K562 (cell line): ENCODE results near the gene SLC5A5. TPM values are rescaled to one million over a fixed set of nuclear protein-coding genes. Genes with fewer than 3 reads are reported as not detected.

Source experiments
- C11orf30 ChIP-seq: fragments of 450-650 bp; IDR thresholded peaks from 2 replicates; pipeline ENCODE4 v1.6.1; 2016; ENCODE audit warnings: low read depth, mild to moderate bottlenecking
- CEBPG ChIP-seq, 3 experiments: fragments of 200-800 bp in 1 of 3; sonication (Bioruptor generic) in 1 of 3; sonication (generic) in 1 of 3; formaldehyde crosslinking in 1 of 3; IDR thresholded peaks in 2 of 3; conservative IDR thresholded peaks in 1 of 3; 2 replicates each; pipeline versions ENCODE4 v1.6.1 to v1.8.0; 2016 to 2022; ENCODE audit warnings: missing compliant biosample characterization in 2 of 3, missing genetic modification characterization in 2 of 3, mild to moderate bottlenecking in 1 of 3, missing genetic modification reagents in 1 of 3
- CTCF ChIP-seq, 3 experiments: IDR thresholded peaks in 2 of 3; conservative IDR thresholded peaks in 1 of 3; 2 replicates each; pipeline ENCODE4 v1.5.1; 2011 to 2012; ENCODE audit warnings: low read length in 3 of 3, mild to moderate bottlenecking in 3 of 3, control low read depth in 2 of 3, improper control_type of control experiment in 1 of 3, inconsistent platforms in 1 of 3, low read depth in 1 of 3, mixed read lengths in 1 of 3, moderate library complexity in 1 of 3; ENCODE audit not compliant: insufficient read depth in 2 of 3
- ELF1 ChIP-seq: fragments of 200-800 bp; sonication (Bioruptor generic); IDR thresholded peaks from 2 replicates; pipeline ENCODE4 v1.6.1; 2016; ENCODE audit warnings: missing genetic modification characterization, missing compliant biosample characterization
- PHF8 ChIP-seq: fragments of 200-600 bp; sonication (generic); IDR thresholded peaks from 2 replicates; pipeline ENCODE4 v1.6.1; 2012; ENCODE audit warnings: mixed run types, mild to moderate bottlenecking, inconsistent platforms, low read length, moderate library complexity, borderline replicate concordance
- PKNOX1 ChIP-seq: fragments of 450-650 bp; IDR thresholded peaks from 2 replicates; pipeline ENCODE4 v1.6.1; 2016
- POLR3A ChIP-seq: IDR thresholded peaks from 2 replicates; pipeline ENCODE4 v1.6.1; 2011; ENCODE audit warnings: borderline replicate concordance, mild to moderate bottlenecking, moderate library complexity; ENCODE audit not compliant: insufficient read length, insufficient read depth; ENCODE audit errors: extremely low read depth
- SMAD4 ChIP-seq: fragments of 250-450 bp; sonication (Bioruptor Pico); conservative IDR thresholded peaks from 2 replicates; pipeline ENCODE4 v1.8.0; 2021; ENCODE audit warnings: inconsistent platforms, mild to moderate bottlenecking, moderate library complexity
- SP1 ChIP-seq: sonication (generic); formaldehyde crosslinking; IDR thresholded peaks from 2 replicates; pipeline ENCODE4 v1.8.1; 2022; ENCODE audit warnings: mild to moderate bottlenecking, missing genetic modification reagents
- TCF7 ChIP-seq: sonication (generic); IDR thresholded peaks from 2 replicates; pipeline ENCODE4 v1.6.1; 2016; ENCODE audit warnings: antibody characterized with exemption, borderline replicate concordance
- TFAP4 ChIP-seq: sonication (generic); formaldehyde crosslinking; IDR thresholded peaks from 2 replicates; pipeline ENCODE4 v1.8.0; 2022; ENCODE audit warnings: missing genetic modification reagents, mild to moderate bottlenecking, moderate library complexity, borderline replicate concordance
- THAP12 ChIP-seq: fragments of 250-450 bp; sonication (Bioruptor Pico); IDR thresholded peaks from 2 replicates; pipeline ENCODE4 v1.9.0; 2021; ENCODE audit warnings: mild to moderate bottlenecking, inconsistent platforms
- VEZF1 ChIP-seq: fragments of 200-800 bp; sonication (Bioruptor generic); IDR thresholded peaks from 2 replicates; pipeline ENCODE4 v1.6.1; 2017; ENCODE audit warnings: missing genetic modification characterization, missing compliant biosample characterization
- ZNF740 ChIP-seq, 3 experiments: fragments of 200-800 bp in 1 of 3; sonication (Bioruptor generic) in 1 of 3; sonication (generic) in 1 of 3; formaldehyde crosslinking in 1 of 3; IDR thresholded peaks; 2 replicates each; pipeline versions ENCODE4 v1.6.1 to v1.8.0; 2016 to 2022; ENCODE audit warnings: mild to moderate bottlenecking in 2 of 3, missing compliant biosample characterization in 2 of 3, missing genetic modification characterization in 2 of 3, missing genetic modification reagents in 1 of 3
- polyA plus RNA-seq, 8 experiments: library from polyadenylated mRNA; depleted of rRNA in 4 of 8; stranded (reverse) in 5 of 8; unstranded in 3 of 8; fragments of >200 nt; fragmentation: Nextera tagmentation in 2 of 8; fragmentation: Illumina TruSeq in 1 of 8; extraction: Ambion mirVana in 2 of 8; extraction: Trizol in 1 of 8; gene quantifications; 2 replicates each; pipeline versions ENCODE4 v1.2.1 to v1.2.3, GENCODE V29; 2011 to 2014; ENCODE audit warnings: inconsistent platforms in 1 of 8, missing spikeins in 1 of 8
- total RNA-seq, 7 experiments: library from RNA; depleted of rRNA in 6 of 7; stranded (reverse); fragments of >200 nt in 6 of 7; fragmentation: Illumina TruSeq in 2 of 7; extraction: Trizol in 2 of 7; gene quantifications; 2 replicates each; pipeline versions ENCODE4 v1.2.1 to v1.2.3, GENCODE V29; 2011 to 2021; ENCODE audit warnings: low replicate concordance in 1 of 7

Gene SLC5A5
- total and polyA plus RNA-seq, 9 of the 15 experiments (the other 6 are each of a cell fraction or from before 2014, with no cell fraction given) = 0.10 to 0.73 (median 0.23) TPM

GRCh38 chr19:17830567-17831418 lies 41.0 kb upstream of the SLC5A5 start (continued):
- 0 out of 2 replicates have a peak, but pooled peaks have one; percentile 45 for TF ChIP-seq THAP12
- no peak for TF ChIP-seq CEBPG (CRISPR knock-in tag; IDR thresholded peaks at IDR 0.05)
- no peak for TF ChIP-seq CEBPG (tag; conservative IDR thresholded peaks at IDR 0.05 in 1 of 2, IDR thresholded peaks at IDR 0.05 in 1 of 2)
- peak; percentile 82 for TF ChIP-seq VEZF1 (CRISPR knock-in tag)
- peak; percentile 41; the same call in 1 of the 2 replicates for TF ChIP-seq TFAP4 (CRISPR knock-in tag)
- TF ChIP-seq ELF1 = no peak
- peak; percentile 64; the same call in 1 of the 2 replicates for TF ChIP-seq SP1 (CRISPR knock-in tag)
- TF ChIP-seq SMAD4 (CRISPR knock-in tag) = no peak
- TF ChIP-seq PHF8 = peak; percentile 38; the same call in 1 of the 2 replicates
- TF ChIP-seq POLR3A = no peak
- no peak for TF ChIP-seq C11orf30
- TF ChIP-seq CTCF (IDR thresholded peaks at IDR 0.05 in 2 of 3, conservative IDR thresholded peaks at IDR 0.05 in 1 of 3; ENCODE audit: insufficient read depth in 2 of 3, low read depth in 1 of 3, low read length in 3 of 3) = no peak
- no peak for TF ChIP-seq ZNF740 (CRISPR knock-in tag; IDR thresholded peaks at IDR 0.05)
- no peak for TF ChIP-seq ZNF740 (tag; IDR thresholded peaks at IDR 0.05)
- no peak for TF ChIP-seq TCF7
- peak; percentile 29; the same call in 1 of the 2 replicates for TF ChIP-seq PKNOX1
